Esophagus squamous epithelium (tissue), 4 donors: ENCODE measurements around the gene RARRES2.

Experiments used
- POLR2A ChIP-seq, 4 donors: fragments of 450-650 bp; IDR thresholded peaks; one replicate each; pipeline ENCODE4 v1.6.1; 2017; ENCODE audit warnings: antibody characterized with exemption in 4 of 4, mild to moderate bottlenecking in 4 of 4, moderate library complexity in 3 of 4
- TF ChIP-seq, protein P1 (sequence below), 6 experiments: fragments of 450-650 bp in 4 of 6; fragments of 200-600 bp in 2 of 6; sonication (generic) in 2 of 6; IDR thresholded peaks; one replicate each; pipeline ENCODE4 v1.5.1; 2016 to 2019; ENCODE audit warnings: antibody characterized with exemption in 6 of 6, mild to moderate bottlenecking in 4 of 6, moderate library complexity in 4 of 6

GRCh38 chr7:150361402-150361801, 20.0 kb upstream of the RARRES2 start:
- TF ChIP-seq, protein P1, sequence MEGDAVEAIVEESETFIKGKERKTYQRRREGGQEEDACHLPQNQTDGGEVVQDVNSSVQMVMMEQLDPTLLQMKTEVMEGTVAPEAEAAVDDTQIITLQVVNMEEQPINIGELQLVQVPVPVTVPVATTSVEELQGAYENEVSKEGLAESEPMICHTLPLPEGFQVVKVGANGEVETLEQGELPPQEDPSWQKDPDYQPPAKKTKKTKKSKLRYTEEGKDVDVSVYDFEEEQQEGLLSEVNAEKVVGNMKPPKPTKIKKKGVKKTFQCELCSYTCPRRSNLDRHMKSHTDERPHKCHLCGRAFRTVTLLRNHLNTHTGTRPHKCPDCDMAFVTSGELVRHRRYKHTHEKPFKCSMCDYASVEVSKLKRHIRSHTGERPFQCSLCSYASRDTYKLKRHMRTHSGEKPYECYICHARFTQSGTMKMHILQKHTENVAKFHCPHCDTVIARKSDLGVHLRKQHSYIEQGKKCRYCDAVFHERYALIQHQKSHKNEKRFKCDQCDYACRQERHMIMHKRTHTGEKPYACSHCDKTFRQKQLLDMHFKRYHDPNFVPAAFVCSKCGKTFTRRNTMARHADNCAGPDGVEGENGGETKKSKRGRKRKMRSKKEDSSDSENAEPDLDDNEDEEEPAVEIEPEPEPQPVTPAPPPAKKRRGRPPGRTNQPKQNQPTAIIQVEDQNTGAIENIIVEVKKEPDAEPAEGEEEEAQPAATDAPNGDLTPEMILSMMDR (IDR thresholded peaks at IDR 0.05): no peak
- TF ChIP-seq POLR2A (IDR thresholded peaks at IDR 0.05): no peak
